M059J (cell line): ENCODE data around the gene HDGFL3. TPM values are rescaled to one million over a fixed set of nuclear protein-coding genes. Genes with fewer than 3 reads are reported as not detected.
A peak's percentile ranks its signal among the peaks of the same experiment; 100 is the strongest.
"Not testable (repeated sequence)": the region's sequence is repeated elsewhere in the genome, so short reads cannot be mapped to it uniquely, and the experiment has no call there.

Experiments
- DNase-seq: peaks from one replicate; pipeline ENCODE4 v3.0.0-alpha.2; 2012; ENCODE audit warnings: low read depth
- total RNA-seq: library from RNA; depleted of rRNA; stranded (reverse); fragments of >200 nt; shearing (Covaris generic); gene quantifications from 2 replicates; pipeline ENCODE4 v1.2.3, GENCODE V29; 2014; rRNA removed

HDGFL3 gene
- 33.1 and 37.8 TPM in 2 replicates for total RNA-seq

DNA sequence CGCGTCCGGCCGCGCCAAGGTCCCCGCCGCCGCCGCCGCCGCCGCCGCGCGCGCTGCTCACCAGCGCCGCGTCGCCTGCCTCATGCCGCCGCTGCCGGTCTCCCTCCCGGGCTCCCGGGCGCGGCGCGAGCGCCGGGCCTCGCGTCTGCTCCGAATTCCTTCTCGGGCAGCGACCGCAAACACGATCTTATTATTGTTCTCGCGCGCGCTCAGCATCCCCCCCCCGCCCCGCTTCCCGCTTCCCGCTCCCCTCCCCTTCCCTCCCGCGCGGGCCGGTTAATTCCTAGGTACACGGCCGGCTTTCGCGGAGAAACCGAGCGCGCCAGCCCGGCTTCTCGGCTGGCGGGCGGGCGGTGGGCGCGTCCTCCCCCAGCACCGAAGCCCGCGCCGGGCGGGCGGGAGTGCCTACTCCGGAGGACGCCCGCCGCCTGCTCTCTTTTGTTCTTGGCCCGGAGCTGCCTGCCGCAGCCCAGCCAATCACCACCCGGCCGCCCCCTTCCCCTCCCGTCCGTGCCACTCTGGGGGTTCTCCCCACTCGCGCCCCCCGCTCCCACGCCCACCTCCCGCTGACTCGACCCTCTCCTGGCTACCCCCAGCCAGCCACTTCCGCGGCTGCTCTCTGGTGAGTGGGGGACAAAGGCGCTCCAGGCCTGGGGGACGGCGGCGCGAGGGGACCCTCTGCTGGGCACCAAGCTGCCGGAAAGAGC, at the start of gene HDGFL3:
Gene HDGFL3 (minus strand): TSS at position 164 of the 707 bp plus-strand sequence. CDS start 409 bp downstream, outside the sequence.
- DNase-seq: peak; percentile 61

GRCh38 chr15:83250781-83251180, 43.2 kb upstream of the HDGFL3 start:
- DNase-seq: no peak

DNA sequence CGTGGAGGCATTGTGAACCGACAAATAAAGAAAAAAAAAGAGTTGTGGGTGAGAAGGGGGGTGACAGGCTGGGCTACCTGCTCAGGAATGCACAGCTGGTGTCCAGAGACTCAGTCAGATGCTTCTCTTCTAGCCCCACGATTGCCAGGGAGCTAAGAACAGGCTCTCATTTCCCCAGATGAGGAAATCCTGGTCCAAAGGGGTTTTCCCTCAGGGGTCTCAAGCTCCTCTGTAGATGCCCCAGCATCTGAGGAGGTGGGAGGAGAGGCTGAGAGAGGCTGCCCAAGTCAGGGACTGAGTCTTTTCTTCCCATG, 41.4 kb upstream of the HDGFL3 start:
- DNase-seq: no peak

DNA sequence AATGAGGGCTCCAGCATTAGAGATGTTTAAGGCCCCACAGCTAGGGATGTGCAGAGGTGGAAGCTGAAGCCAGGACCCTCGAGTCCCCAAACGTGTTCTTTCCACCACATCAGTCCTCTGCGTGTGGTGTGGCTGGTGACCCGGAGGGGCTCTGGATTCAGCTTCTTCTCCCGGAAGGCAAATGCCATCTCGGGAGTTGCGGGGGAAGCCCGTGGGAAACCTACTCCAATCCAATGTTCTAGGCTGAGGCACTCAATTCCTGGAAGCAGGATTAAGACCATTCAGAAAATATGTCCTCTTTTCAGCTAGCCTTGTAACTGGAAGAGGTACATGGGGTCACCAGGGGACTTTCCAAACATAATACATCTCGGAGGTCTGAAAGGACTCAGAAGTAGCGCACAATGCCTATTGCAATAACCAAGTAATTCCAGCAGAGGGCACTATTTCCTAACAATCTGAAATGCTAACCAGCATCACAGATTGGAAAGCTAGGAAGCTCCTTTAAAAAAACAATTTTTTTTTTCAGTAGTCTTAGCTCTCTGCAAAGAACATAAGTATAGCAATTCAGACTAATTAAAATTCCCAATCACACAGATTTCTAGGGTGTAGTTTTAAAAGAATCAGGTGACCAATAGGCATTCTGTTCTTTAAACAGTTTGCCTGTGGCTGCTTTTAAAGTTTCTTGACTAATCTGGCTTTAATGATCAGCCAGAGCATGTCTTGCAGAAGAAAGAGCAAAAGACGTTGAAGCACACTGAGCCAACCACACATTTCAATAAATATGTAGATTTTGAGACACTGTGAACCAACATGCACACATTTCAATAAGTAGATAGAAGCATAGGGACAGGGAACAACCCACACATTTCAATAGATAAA, 40.8 kb upstream of the HDGFL3 start:
- DNase-seq: peak; percentile 63

- DNase-seq: no peak
These were observed 36.0 kb upstream of the HDGFL3 start for GRCh38 chr15:83243634-83244033.

- no peak for DNase-seq
These were observed 22.6 kb upstream of the HDGFL3 start for GRCh38 chr15:83230242-83230641.

DNA sequence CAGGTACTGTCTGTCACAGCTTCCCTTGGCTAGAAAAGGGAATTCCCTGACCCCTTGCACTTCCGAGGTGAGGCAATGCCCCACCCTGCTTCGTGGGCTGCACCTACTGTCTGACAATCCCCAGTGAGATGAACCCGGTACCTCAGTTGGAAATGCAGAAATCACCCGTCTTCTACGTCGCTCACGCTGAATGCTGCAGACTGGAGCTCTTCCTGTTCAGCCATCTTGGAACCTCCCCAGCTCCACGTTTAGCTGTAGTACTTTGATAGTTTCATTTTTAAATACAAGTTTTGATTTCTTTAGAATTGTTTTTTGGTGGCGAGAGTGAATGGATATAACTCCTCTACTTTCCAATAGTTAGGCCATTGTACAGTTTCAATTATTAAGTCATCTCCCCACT, 17.8 kb upstream of the HDGFL3 start:
- no peak for DNase-seq

GRCh38 chr15:83221781-83222180, 14.2 kb upstream of the HDGFL3 start:
- DNase-seq: not testable (repeated sequence)

- peak; percentile 37 for DNase-seq
These were observed 11.4 kb upstream of the HDGFL3 start for GRCh38 chr15:83219026-83219425.

DNA sequence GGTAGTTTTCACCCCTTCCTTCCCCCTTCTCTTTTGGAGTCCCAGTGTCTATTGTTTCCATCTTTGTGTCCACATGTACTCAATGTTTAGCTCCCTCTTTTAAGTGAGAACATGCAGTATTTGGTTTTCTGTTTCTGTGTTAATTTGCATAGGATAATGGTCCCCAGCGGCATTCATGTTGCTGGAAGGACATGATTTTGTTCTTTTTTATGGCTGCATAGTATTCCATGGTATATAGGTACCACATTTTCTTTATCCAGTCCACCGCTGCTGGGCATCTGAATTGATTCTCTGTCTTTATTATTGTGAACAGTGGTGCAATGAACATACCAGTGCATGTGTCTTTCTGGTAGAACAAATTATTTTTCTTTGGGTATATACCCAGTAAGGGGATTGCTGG, 7.7 kb upstream of the HDGFL3 start:
- no peak for DNase-seq

DNA sequence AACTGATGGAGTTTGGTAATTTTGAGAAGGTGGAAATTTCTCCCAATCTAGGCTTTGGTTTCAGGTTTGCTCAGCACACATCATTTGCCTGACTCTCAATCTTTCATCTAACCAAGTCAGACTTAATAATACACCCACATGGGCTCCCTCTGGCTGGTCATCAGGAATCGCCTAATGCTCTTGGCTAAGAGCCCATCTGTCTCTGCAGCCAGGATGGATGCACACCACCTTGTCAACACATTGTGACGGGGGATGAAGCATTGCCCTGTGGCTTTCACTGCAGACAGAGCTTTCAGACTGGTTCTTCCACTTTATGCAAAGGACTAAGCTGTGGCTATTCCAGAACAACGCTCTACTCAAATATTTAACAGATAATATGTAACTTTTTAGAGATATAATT, 3.0 kb upstream of the HDGFL3 start:
- DNase-seq: peak; percentile 65

- DNase-seq: no peak
These were observed 1.7 kb upstream of the HDGFL3 start for GRCh38 chr15:83209333-83209732.

DNA sequence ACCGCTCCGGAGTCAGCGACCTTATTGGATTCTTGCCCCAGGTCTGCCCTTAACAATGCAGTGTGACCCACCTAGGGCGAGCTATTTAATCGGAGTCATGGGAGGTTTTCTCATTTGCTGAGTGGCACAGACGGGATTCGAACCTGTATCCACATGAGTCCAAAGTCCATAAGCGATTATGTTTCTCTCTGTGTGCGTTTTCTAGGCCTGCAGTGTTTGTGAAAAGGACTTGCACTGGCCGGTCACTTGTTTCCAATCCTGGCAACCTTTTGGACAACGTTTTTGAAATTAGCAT, 691 bp upstream of the HDGFL3 start:
- DNase-seq: peak; percentile 18

GRCh38 chr15:83207009-83207659, 489 bp downstream of the HDGFL3 start:
- DNase-seq: peak; percentile 32

DNA sequence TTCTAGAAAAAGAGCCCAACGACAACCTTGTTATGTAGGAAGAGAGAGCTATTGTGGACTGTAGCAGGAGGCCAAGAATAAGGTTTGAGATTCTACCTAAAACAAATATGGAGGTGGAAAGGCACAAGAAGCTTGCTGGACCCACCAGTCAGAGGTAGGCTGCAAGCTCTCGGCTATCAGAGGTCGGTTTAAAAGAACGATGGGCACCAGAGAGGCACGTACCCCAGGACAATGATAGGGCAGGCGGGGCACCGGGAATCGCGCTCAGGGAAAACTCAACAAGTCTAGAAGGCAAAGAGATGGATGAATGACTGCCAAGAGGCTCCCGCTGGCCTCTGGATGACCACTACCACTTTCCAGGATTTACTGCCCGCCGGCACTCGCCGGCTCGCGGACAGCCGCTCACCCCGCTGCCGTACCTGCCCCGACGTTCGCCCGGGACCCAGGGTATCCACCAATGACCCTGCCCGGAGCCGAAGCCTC, 1.1 kb downstream of the HDGFL3 start:
- DNase-seq: peak; percentile 40

DNA sequence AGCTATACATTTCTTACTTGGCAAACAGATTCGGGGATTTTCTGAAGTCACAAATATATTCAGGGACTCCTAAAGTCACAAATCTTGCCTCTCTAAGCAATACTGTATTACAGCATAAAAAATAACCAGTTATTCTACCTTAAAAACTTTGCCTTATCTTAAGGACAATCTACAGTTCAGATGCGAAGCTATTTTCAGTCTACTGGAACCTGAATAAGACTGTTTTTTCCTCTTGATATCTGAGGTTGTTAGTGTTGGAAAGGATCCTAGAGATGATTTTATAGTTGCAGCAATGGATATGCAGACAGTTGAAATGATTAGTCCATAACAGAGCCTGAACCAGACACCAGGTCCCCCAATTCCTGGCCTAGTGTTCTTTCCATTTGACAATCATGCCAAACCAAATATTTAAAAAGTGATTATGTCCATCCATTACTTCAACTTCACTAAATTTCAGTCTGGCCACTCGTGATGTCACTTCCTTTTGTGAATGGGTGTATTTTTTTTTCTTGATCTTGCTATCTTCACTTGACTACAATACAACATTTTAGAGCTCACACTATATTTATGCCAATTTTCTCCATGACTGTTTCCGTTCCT, 1.8 kb downstream of the HDGFL3 start:
- DNase-seq: peak; percentile 49

GRCh38 chr15:83204697-83205096, 2.9 kb downstream of the HDGFL3 start:
- no peak for DNase-seq

- no peak for DNase-seq
These were observed 4.1 kb downstream of the HDGFL3 start for GRCh38 chr15:83203543-83203942.

- no peak for DNase-seq
These were observed 7.0 kb downstream of the HDGFL3 start for GRCh38 chr15:83200589-83200988.

DNA sequence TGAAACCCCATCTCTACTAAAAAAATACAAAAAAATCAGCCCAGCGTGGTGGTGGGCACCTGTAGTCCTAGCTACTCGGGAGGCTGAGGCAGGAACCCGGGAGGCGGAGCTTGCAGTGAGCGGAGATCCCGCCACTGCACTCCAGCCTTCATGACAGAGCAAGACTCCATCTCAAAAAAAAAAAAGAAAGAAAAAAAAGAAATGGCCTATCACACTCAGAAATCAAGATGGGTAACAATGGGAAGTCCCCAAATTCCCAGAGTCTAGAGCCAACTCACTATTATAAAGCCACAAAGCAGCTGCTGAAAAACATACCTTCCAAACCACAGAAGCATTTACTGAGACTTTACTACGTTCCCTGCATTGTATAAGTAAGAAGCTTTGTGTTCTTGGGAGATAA, 7.5 kb downstream of the HDGFL3 start:
- DNase-seq: peak; percentile 74

- DNase-seq: no peak
These were observed 8.3 kb downstream of the HDGFL3 start for GRCh38 chr15:83199288-83199687.

GRCh38 chr15:83198476-83198875, 9.1 kb downstream of the HDGFL3 start:
- no peak for DNase-seq
